HG03354 (cell line): Measurements from ENCODE around the gene SERPINB2.
"Not testable (repeated sequence)": the region's sequence is repeated elsewhere in the genome, so short reads cannot be mapped to it uniquely, and the experiment has no call there.

Experiments
- ATAC-seq: cut with Tn5 transposase; IDR thresholded peaks from one replicate; pipeline ENCODE4 v1.9.1; 2021; ENCODE audit warnings: mild to moderate bottlenecking; ENCODE audit not compliant: unreplicated experiment, poor library complexity, severe bottlenecking

Gene SERPINB2

DNA sequence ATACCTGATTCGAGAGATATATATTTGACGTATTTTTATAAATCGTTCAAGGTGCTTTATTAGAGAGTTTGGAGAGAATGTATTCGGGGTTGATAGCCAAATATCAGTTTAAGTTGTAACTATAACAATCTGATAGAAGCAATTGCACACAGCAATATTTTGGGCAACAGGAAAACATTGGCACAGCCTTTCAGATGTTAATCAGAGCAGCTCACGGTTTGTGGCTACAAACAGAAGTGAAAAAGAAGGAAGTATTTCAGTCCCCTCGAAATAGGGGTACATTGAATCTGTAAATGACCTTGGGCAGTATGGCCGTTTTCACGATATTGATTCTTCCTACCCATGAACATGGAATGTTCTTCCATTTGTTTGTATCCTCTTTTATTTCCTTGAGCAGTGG, 40.8 kb downstream of the SERPINB2 start:
- no peak for ATAC-seq

DNA sequence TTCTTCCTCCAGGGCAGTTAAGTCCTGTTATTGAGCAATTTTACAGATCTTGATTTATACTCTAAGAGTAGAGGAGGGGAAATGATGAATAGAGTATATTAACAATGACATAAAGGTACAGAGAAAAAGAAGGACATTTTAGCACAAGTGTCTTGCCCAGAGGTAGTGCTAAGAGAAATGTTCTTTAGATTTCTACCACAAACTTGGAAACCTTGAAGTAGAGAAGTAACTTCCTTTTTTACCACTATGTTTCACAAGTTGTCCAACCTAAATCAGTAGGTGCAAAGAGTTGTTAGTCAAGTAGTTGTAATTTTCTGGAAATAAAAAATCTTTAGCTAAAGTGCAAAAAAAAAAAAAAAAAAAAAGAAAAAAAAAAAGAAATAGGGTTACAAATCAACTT, 41.9 kb downstream of the SERPINB2 start:
- ATAC-seq, result not testable (repeated sequence)

DNA sequence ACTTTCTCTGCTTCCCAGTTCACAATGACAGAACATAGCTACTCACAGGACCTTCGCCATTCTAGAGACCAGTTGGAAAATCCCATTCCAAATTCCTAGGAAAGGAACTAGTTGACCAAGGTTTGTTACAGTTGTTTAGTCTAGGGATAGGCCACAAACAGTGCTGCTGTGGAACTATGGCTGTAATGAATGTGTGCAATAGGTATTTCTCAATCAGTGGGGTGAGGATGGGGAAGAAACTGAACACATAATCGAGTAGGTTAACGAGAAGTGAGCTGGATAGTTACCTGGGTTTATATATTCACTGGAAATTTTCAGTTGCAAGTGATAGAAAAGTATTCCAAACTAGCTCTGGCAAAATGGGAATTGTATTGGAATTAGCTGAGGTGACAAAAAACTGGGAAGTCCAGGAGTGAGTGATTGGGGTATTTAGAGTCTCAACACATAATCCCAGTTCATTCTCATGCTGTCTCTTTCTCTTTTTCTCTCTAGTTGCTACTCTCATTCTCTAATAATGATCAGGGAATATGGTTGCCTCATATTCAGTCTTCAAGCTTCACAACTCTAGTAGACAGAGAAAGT, 43.4 kb downstream of the SERPINB2 start:
- ATAC-seq, result no peak

DNA sequence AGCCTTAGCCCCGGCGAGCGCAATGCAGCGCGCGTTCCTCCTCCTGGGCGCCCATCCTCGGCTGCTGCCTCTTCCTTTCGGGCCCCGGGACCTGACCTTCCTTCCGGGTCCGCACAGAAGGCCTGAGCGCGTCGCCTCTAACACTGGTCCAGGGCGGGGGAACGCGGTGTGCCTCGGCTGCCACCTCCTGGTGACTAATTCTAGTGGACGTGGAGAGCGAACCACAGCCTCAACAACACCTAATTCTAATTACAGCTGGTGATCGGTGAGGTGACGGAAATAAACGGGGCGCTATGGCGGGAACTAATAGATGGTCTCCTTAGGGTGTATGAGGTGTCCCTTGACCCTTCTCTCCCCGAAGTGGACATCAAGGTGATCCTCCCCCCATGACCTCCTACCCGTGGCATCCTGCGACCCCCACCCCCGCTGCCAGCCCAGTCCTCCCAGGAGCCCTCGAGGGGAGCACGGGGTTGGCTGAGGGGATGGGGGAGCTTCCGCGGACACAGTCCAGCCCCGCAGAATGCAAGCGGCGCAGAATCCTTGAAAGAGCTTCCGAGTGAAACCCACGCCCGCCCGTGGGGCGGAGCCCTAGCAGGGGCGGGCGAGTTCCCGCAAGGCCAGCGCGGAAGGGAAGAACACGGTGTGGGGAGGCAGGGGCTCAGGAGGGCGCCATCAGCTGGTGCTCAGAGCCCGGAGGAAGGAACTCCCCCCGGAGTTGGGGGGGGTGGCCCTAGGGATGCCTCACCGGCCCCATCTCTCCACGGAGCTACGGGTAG, 48.8 kb downstream of the SERPINB2 start:
- ATAC-seq, result peak; percentile 99

DNA sequence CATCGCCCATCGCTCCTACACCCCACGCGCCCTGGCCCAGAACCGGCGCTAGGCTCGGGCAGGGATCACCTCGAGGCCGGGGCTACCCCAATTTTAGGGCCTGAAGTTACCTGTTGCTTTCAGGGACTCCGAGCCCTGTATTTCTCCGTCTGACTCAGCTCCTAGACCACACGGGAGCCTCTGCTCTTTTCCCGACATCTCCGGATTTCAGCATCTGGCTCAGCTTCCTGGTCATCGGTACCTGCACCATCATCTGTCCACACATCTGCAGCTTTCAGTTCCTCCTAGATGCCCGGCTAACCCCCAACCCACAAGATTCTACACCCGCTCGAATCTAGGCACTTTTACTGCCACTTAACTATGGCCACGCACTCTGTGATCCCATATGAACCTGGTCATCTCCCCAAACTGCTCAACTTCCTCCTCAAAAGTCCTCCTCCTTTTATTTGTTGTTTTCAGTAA, 49.5 kb downstream of the SERPINB2 start:
- ATAC-seq, result no peak

DNA sequence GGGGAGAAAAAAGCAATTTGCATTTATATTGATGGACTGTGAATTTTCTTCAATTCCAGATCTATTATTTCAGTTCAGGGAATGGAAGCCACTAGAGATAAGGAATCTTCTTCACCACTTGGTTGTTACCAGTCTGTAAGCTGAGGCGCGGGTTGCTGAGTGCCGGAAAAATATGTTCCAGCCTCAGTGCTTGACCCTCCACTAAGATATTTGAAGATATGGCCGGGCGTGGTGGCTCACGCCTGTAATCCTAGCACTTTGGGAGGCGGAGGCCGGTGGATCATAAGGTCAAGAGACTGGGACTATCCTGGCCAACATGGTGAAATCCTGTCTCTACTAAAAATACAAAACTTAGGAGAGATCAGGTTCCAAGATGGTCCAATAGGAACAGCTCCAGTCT, 52.5 kb downstream of the SERPINB2 start:
- no peak for ATAC-seq

DNA sequence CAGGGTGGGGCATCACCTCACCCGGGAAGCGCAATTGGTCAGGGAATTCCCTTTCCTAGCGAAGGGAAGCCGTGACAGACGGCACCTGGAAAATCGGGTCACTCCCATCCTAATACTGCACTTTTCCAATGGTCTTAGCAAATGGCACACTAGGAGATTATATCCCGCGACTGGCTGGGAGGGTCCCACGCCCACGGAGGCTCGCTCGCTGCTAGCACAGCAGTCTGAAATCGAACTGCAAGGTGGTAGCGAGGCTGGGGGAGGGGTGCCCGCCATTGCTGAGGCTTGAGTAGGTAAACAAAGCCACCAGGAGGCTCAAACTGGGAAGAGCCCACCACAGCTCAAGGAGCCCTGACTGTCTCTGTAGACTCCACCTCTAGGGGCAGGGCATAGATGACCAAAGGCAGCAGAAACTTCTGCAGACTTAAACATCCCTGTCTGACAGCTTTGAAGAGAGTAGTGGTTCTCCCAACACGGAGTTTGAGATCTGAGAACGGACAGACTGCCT, 53.1 kb downstream of the SERPINB2 start:
- not testable (repeated sequence) for ATAC-seq

DNA sequence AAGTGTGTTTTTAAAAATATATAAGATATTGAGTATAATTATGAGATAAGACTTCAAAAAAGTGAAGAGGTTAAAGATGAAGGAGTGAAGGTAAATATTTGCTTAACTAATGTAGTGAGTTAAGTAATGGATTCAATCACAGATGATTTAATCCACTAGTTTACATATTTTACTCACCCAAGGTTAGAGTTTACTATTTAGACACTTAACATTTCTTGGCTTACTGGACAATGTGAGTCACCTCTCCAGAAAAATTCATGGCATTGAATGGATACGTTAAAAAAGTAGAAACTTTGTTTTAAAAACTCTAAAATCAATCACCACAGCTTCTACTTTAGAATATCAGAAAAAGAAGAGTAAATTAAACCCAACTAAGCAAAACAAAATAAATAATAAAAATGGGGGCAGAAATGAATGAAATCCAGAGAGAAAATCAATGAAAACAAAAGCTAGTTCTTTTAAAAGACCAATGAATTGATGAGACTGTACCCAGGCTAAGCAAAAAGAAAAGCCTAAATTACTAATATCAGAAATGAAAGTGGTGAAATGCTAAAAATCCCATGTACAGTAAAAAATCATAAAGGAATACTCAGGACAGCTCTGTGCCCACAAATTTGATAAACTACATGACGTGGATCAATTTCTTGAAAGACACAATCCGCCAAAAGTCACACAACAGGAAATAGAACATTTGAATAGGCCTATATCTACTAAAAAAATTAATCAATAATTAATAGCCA, 59.7 kb downstream of the SERPINB2 start:
- ATAC-seq, result no peak

DNA sequence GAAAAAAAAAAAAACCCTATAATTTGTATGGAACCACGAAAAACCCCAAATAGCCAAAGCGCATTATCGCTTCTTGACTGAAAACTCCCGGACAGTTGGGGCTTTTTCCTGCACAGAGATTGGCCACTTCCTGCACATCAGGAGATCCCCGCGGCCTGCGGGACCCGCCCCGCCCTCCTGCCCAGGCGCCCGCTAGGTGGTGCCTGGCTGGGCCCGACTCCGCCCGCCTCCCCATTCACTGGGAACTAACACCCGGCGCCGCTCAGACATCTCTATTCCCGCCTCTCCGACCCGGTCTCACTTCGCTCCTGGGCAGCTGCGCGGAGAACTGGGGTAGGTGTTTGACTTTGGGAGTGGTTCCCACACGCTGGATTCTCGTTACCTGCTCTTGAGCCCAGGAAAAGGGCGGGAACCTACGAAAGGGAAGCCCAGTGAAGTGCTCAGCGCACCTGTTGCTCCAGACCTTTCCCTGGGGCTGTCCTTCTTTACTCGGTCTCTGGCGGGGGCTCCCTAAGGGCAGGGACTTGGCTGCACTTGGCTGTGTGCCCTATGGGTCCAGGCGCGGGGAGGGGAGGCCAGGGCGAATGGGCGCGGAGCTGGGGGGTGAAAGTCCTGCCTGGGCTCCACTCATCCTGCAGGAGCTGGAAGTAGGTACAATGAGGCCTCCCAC, 61.7 kb downstream of the SERPINB2 start, which contains the start of gene HMSD:
TSS of gene HMSD (plus strand) at position 234 of the 670 bp plus-strand sequence. CDS start 4,155 bp downstream, outside the sequence.
- ATAC-seq, result peak; percentile 83

DNA sequence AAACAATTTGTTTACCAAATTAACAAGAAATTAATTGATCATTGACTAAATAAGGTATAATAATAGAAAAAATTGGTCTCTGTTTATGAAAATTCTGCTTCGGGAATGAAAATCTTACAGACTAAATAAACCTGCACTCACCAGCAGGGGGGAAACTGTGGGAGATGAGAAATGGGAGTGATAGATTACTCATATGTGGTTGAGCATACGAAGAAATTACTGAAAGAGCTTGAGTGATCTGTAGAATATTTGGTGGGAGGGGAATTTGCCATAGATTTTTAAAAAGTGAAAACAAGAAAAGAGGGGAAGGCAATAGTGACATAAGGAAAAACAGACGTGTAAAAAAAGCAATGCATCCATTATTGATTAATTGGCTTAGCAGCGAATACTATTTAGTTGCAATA, 63.8 kb downstream of the SERPINB2 start:
- ATAC-seq, result peak; percentile 52
